IPS DF 4.7 (cell line): ENCODE results near the gene IDI2.

Source experiments
- DNase-seq: peaks from one replicate; pipeline ENCODE4 v3.0.0-alpha.2; 2013; ENCODE audit warnings: low spot score; ENCODE audit errors: extremely low read depth

Gene IDI2

GRCh38 chr10:983971-984655, 41.5 kb downstream of the IDI2 start:
- DNase-seq: no peak

- no peak for DNase-seq
Measured at GRCh38 chr10:983401-983800, 42.3 kb downstream of the IDI2 start.

- DNase-seq: no peak
Measured at GRCh38 chr10:980468-981093, 45.1 kb downstream of the IDI2 start.

- no peak for DNase-seq
Measured at GRCh38 chr10:978826-979421, 46.7 kb downstream of the IDI2 start.

- DNase-seq: no peak
Measured at GRCh38 chr10:976316-976715, 49.3 kb downstream of the IDI2 start.

GRCh38 chr10:974785-975074, 50.9 kb downstream of the IDI2 start:
- DNase-seq: no peak

GRCh38 chr10:974038-974784, 51.4 kb downstream of the IDI2 start:
- DNase-seq: no peak

GRCh38 chr10:972763-973162, 52.9 kb downstream of the IDI2 start:
- no peak for DNase-seq

- no peak for DNase-seq
Measured at GRCh38 chr10:971613-972012, 54.0 kb downstream of the IDI2 start.

GRCh38 chr10:971150-971542, 54.5 kb downstream of the IDI2 start:
- DNase-seq: no peak

GRCh38 chr10:970311-971149, 55.1 kb downstream of the IDI2 start:
- no peak for DNase-seq

GRCh38 chr10:969473-970150, 56.0 kb downstream of the IDI2 start:
- DNase-seq: no peak
